Testis (tissue), 3 donors: Measurements from ENCODE around the gene MN1. TPM values are rescaled to one million over a fixed set of nuclear protein-coding genes. Genes with fewer than 3 reads are reported as not detected.

ENCODE experiments used
- DNase-seq: peaks from one replicate; pipeline ENCODE4 v3.0.0-alpha.2; 2019
- H3K27ac ChIP-seq, 2 donors: fragments of 200-600 bp; sonication (generic); one replicate each; pipeline ENCODE4 v1.5.1; 2019
- H3K27me3 ChIP-seq: fragments of 200-600 bp; sonication (generic); one replicate; pipeline ENCODE4 v1.5.1; 2019
- H3K36me3 ChIP-seq: fragments of 200-600 bp; sonication (generic); one replicate; pipeline ENCODE4 v1.5.1; 2017; ENCODE audit warnings: low read depth; ENCODE audit errors: missing control alignments
- H3K4me1 ChIP-seq: fragments of 200-600 bp; sonication (generic); one replicate; pipeline ENCODE4 v1.5.1; 2019
- H3K4me3 ChIP-seq, 2 donors: fragments of 200-600 bp; sonication (generic); one replicate each; pipeline ENCODE4 v1.5.1; 2017 to 2019
- H3K9me3 ChIP-seq: fragments of 200-600 bp; sonication (generic); one replicate; pipeline ENCODE4 v1.5.1; 2017
- CTCF ChIP-seq, 3 experiments: fragments of 450-650 bp in 2 of 3; fragments of 200-600 bp in 1 of 3; sonication (generic) in 1 of 3; IDR thresholded peaks; one replicate each; pipeline ENCODE4 v1.5.1; 2016 to 2019; ENCODE audit warnings: antibody characterized with exemption in 3 of 3, mild to moderate bottlenecking in 2 of 3, moderate library complexity in 1 of 3
- POLR2A ChIP-seq: fragments of 450-650 bp; IDR thresholded peaks from one replicate; pipeline ENCODE4 v1.6.1; 2017; ENCODE audit warnings: antibody characterized with exemption, mild to moderate bottlenecking, moderate library complexity
- WGBS, 2 donors: methylation state at CpG; one replicate each; pipeline ENCODE4 v1.1.5; 2018; 5-methylcytosine and 5-hydroxymethylcytosine counted together
- intact Hi-C: fragments of 100-400 bp; cut with DNase I; formaldehyde crosslinking; loops from one replicate; pipeline ENCODE4 v1.15.1; 2023; ENCODE audit warnings: low total_unique reads
- polyA plus RNA-seq: library from polyadenylated mRNA; stranded (reverse); fragments of 350-450 nt; fragmentation: Illumina TruSeq; extraction: RNeasy Lipid Tissue Mini Kit (QIAGEN cat#74804); gene quantifications from one replicate; pipeline ENCODE4 v1.2.3, GENCODE V29; 2014; ENCODE audit warnings: low read depth, low replicate concordance; ENCODE audit not compliant: insufficient read depth
- total RNA-seq, 2 donors: library from RNA; depleted of rRNA; stranded (reverse); fragments of >200 nt; gene quantifications; one replicate each; pipeline ENCODE4 v1.2.3, GENCODE V29; 2016

MN1 gene
- total and polyA plus RNA-seq, 3 donors from 2014 or later = 3.2 to 5.6 (median 4.3) TPM

GRCh38 chr22:27804470-27805297 is 3.1 kb upstream of the MN1 start:
- H3K4me3 ChIP-seq = no peak overlapping the region
- intact Hi-C loops = loop anchor here (10.0 kb wide), 1 partner anchor 400 kb away; no protein-coding TSS in a partner anchor
- TF ChIP-seq CTCF (IDR thresholded peaks at IDR 0.05) (peak; percentile 54 to 64 (median 63)), POLR2A (no peak)
- peak; percentile 83 for DNase-seq
- WGBS, 2 donors = 33% methylated on average over 24 to 31 of the region's 31 CpGs
- no peaks in the 10 kb centered on the region for H3K9me3 ChIP-seq
- H3K4me1 ChIP-seq = peaks cover 9% of the 10 kb centered on the region
- H3K27ac ChIP-seq = no peak overlapping the region
- H3K27me3 ChIP-seq = no peaks in the 10 kb centered on the region
- H3K36me3 ChIP-seq = no peaks in the 10 kb centered on the region

- no peaks in the 10 kb centered on the region for H3K9me3 ChIP-seq
- no peak for DNase-seq
- no peaks in the 10 kb centered on the region for H3K27me3 ChIP-seq
- H3K4me1 ChIP-seq = peaks cover 13% of the 10 kb centered on the region
- H3K4me3 ChIP-seq = no peak overlapping the region
- intact Hi-C loops = loop anchor here (10.0 kb wide), 1 partner anchor 399 kb away; no protein-coding TSS in a partner anchor
- TF ChIP-seq POLR2A (no peak), CTCF (IDR thresholded peaks at IDR 0.05) (no peak)
- H3K27ac ChIP-seq = no peak overlapping the region
- no peaks in the 10 kb centered on the region for H3K36me3 ChIP-seq
- 44 to 67% methylated on average over 10 to 11 of the region's 11 CpGs for WGBS, 2 donors
Measured at GRCh38 chr22:27803841-27804415, 2.4 kb upstream of the MN1 start.

GRCh38 chr22:27802346-27803073 is 954 bp upstream of the MN1 start:
- H3K4me3 ChIP-seq = peak overlapping the region; percentile 71 to 72
- peak overlapping the region; percentile 51 to 93 for H3K27ac ChIP-seq
- no peak for TF ChIP-seq CTCF (IDR thresholded peaks at IDR 0.05)
- TF ChIP-seq POLR2A = no peak
- DNase-seq = no peak
- no peaks in the 10 kb centered on the region for H3K27me3 ChIP-seq
- WGBS, 2 donors = 22% methylated on average over 31 to 35 of the region's 35 CpGs
- no peaks in the 10 kb centered on the region for H3K36me3 ChIP-seq
- peaks cover 13% of the 10 kb centered on the region for H3K4me1 ChIP-seq
- no peaks in the 10 kb centered on the region for H3K9me3 ChIP-seq
- intact Hi-C loops = loop anchor here (10.0 kb wide), 1 partner anchor 398 kb away; no protein-coding TSS in a partner anchor

GRCh38 chr22:27801202-27801615 is 347 bp downstream of the MN1 start:
- Histone ChIP-seq H3K4me1 (peaks cover 14% of the 10 kb centered on the region), H3K36me3 (no peaks in the 10 kb centered on the region), H3K9me3 (no peaks in the 10 kb centered on the region), H3K27me3 (no peaks in the 10 kb centered on the region), H3K4me3 (peak overlapping the region; percentile 71 to 72), H3K27ac (peak overlapping the region; percentile 51 to 93)
- TF ChIP-seq POLR2A (no peak), CTCF (IDR thresholded peaks at IDR 0.05) (peak in 1 of 3 experiments; percentile 11)
- peak; percentile 49 for DNase-seq
- intact Hi-C loops = loop anchor here (10.0 kb wide), 1 partner anchor 396 kb away; no protein-coding TSS in a partner anchor
- 1% methylated on average over 23 of the region's 58 CpGs; no CpG with 5 or more reads in 1 of the 2 donors for WGBS, 2 donors
